PC-9 (cell line): ENCODE results near the gene SEMG1.

Experiments used
- EZH2 ChIP-seq: fragments of 200-600 bp; sonication (generic); IDR thresholded peaks from 2 replicates; pipeline ENCODE4 v1.8.0; 2017; ENCODE audit warnings: antibody characterized with exemption, low read depth
- TF ChIP-seq, protein P1 (sequence below): fragments of 200-600 bp; sonication (generic); conservative IDR thresholded peaks from 2 replicates; pipeline ENCODE4 v1.6.1; 2017; ENCODE audit warnings: mixed run types, antibody characterized with exemption, mild to moderate bottlenecking, moderate library complexity

DNA sequence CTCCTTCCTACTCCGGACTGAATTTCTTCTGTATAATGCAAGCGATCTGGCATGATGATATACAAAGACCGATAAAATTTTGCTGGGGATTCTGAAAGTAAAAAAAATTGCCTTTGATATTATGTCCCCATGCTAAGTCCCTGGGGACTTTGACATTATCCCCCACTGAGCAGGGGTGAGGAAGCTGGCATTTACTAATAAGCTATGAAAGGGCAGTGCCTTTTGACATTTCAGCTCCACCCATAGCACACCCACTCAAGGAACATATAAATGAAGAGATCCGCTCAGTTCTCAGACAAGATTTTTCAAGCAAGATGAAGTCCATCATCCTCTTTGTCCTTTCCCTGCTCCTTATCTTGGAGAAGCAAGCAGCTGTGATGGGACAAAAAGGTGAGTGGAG is 14.2 kb downstream of the SEMG1 start, which contains the start of gene SEMG2:
- TF ChIP-seq, protein P1, sequence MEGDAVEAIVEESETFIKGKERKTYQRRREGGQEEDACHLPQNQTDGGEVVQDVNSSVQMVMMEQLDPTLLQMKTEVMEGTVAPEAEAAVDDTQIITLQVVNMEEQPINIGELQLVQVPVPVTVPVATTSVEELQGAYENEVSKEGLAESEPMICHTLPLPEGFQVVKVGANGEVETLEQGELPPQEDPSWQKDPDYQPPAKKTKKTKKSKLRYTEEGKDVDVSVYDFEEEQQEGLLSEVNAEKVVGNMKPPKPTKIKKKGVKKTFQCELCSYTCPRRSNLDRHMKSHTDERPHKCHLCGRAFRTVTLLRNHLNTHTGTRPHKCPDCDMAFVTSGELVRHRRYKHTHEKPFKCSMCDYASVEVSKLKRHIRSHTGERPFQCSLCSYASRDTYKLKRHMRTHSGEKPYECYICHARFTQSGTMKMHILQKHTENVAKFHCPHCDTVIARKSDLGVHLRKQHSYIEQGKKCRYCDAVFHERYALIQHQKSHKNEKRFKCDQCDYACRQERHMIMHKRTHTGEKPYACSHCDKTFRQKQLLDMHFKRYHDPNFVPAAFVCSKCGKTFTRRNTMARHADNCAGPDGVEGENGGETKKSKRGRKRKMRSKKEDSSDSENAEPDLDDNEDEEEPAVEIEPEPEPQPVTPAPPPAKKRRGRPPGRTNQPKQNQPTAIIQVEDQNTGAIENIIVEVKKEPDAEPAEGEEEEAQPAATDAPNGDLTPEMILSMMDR = no peak
- TF ChIP-seq EZH2 = no peak
